SK-N-SH (cell line): Measurements from ENCODE around the gene ACSM5. TPM values are rescaled to one million over a fixed set of nuclear protein-coding genes. Genes with fewer than 3 reads are reported as not detected.

Source experiments
- CTCF ChIA-PET: fragments of 300-600, 350-600 bp; formaldehyde crosslinking; extraction: SDS; loops from one replicate; lab custom pipeline; 2021; lab: Yijun Ruan, JAX
- POLR2A ChIA-PET: fragments of 350-600 bp; sonication (Branson Sonifier 250); formaldehyde crosslinking; extraction: SDS; loops from one replicate; lab custom pipeline; 2020; ENCODE audit warnings: antibody characterized with exemption, inconsistent platforms; lab: Yijun Ruan, JAX
- DNase-seq: peaks from one replicate; pipeline ENCODE4 v3.0.0; 2012
- H2AFZ ChIP-seq: fragments of 200-600 bp; sonication (generic); 2 replicates; pipeline ENCODE4 v1.8.1; 2016; ENCODE audit warnings: antibody characterized with exemption, mild to moderate bottlenecking, low read depth
- H3F3A ChIP-seq: fragments of 200-600 bp; sonication (generic); replicated peaks from 2 replicates; pipeline ENCODE3; 2016; ENCODE audit warnings: antibody characterized with exemption, mild to moderate bottlenecking; ENCODE audit not compliant: insufficient read depth
- H3K27ac ChIP-seq, 2 experiments: fragments of 200-500 bp in 1 of 2; fragments of 200-600 bp in 1 of 2; sonication (Bioruptor generic) in 1 of 2; sonication (generic), shearing (Covaris generic) in 1 of 2; 2 replicates each; pipeline versions ENCODE4 v1.5.1 to v1.6.1; 2014 to 2016; ENCODE audit warnings: low read depth in 2 of 2, inconsistent platforms in 1 of 2, low read length in 1 of 2, mild to moderate bottlenecking in 1 of 2, mixed read lengths in 1 of 2
- H3K27me3 ChIP-seq: fragments of 200-600 bp; sonication (generic), shearing (Covaris generic); 2 replicates; pipeline ENCODE4 v1.6.1; 2016; ENCODE audit warnings: mixed run types; ENCODE audit not compliant: insufficient read depth
- H3K36me3 ChIP-seq, 2 experiments: fragments of 200-500 bp in 1 of 2; fragments of 200-600 bp in 1 of 2; sonication (Bioruptor generic) in 1 of 2; sonication (generic) in 1 of 2; replicated peaks in 1 of 2; 2 replicates each; pipeline versions ENCODE3 to v1.5.1; 2014 to 2016; ENCODE audit warnings: low read length in 1 of 2, mild to moderate bottlenecking in 1 of 2; ENCODE audit not compliant: insufficient read depth in 2 of 2, control insufficient read depth in 1 of 2
- H3K4me1 ChIP-seq, 2 experiments: fragments of 200-500 bp in 1 of 2; fragments of 200-600 bp in 1 of 2; sonication (Bioruptor generic) in 1 of 2; sonication (generic), shearing (Covaris generic) in 1 of 2; 2 replicates each; pipeline versions ENCODE4 v1.5.1 to v1.6.1; 2014 to 2016; ENCODE audit warnings: low read depth in 1 of 2, low read length in 1 of 2, mixed run types in 1 of 2; ENCODE audit not compliant: insufficient read depth in 2 of 2, control insufficient read depth in 1 of 2
- H3K4me2 ChIP-seq: fragments of 200-600 bp; sonication (generic), shearing (Covaris generic); 2 replicates; pipeline ENCODE4 v1.6.1; 2017; ENCODE audit warnings: mixed run types
- H3K4me3 ChIP-seq, 2 experiments: fragments of 200-500 bp in 1 of 2; fragments of 200-600 bp in 1 of 2; sonication (Bioruptor generic) in 1 of 2; sonication (generic), shearing (Covaris generic) in 1 of 2; 2 replicates each; pipeline versions ENCODE4 v1.5.1 to v1.8.1; 2014 to 2016; ENCODE audit warnings: low read depth in 2 of 2, inconsistent platforms in 1 of 2, low read length in 1 of 2, mild to moderate bottlenecking in 1 of 2, mixed read lengths in 1 of 2, moderate library complexity in 1 of 2
- H3K79me2 ChIP-seq: fragments of 200-600 bp; sonication (generic); 2 replicates; pipeline ENCODE4 v1.8.1; 2017; ENCODE audit warnings: mild to moderate bottlenecking; ENCODE audit not compliant: insufficient read depth
- H3K9ac ChIP-seq: fragments of 200-600 bp; sonication (generic); 2 replicates; pipeline ENCODE4 v1.6.1; 2017; ENCODE audit warnings: mixed run types
- H3K9me2 ChIP-seq: fragments of 200-600 bp; sonication (generic); 2 replicates; pipeline ENCODE4 v1.6.1; 2017; ENCODE audit warnings: mixed run types
- H3K9me3 ChIP-seq: fragments of 200-600 bp; sonication (generic); 2 replicates; pipeline ENCODE4 v1.6.1; 2017; ENCODE audit warnings: mixed run types, mild to moderate bottlenecking, moderate library complexity
- H4K20me1 ChIP-seq: fragments of 200-600 bp; sonication (generic); 2 replicates; pipeline ENCODE4 v1.6.1; 2017; ENCODE audit warnings: mild to moderate bottlenecking, mixed run types; ENCODE audit not compliant: insufficient read depth
- ELF1 ChIP-seq: IDR thresholded peaks from 2 replicates; pipeline ENCODE4 v1.4.0; 2012
- EZH2phosphoT487 ChIP-seq: fragments of 200-600 bp; sonication (generic); IDR thresholded peaks from 2 replicates; pipeline ENCODE4 v1.6.1; 2017; ENCODE audit warnings: low read depth, mixed run types, mild to moderate bottlenecking, antibody characterized with exemption, moderate library complexity, borderline replicate concordance
- FOXJ3 ChIP-seq: sonication (generic); formaldehyde crosslinking; IDR thresholded peaks from 2 replicates; pipeline ENCODE4 v1.5.1; 2020; ENCODE audit warnings: mild to moderate bottlenecking, missing genetic modification reagents
- FOXM1 ChIP-seq: IDR thresholded peaks from 2 replicates; pipeline ENCODE4 v1.4.0; 2012; ENCODE audit warnings: low read depth, mild to moderate bottlenecking
- IRF3 ChIP-seq: fragments of 150-350 bp; IDR thresholded peaks from 2 replicates; pipeline ENCODE4 v1.6.1; 2016; ENCODE audit warnings: mild to moderate bottlenecking, low read depth, low read length
- PBX3 ChIP-seq: IDR thresholded peaks from 2 replicates; pipeline ENCODE4; 2012
- POLR2AphosphoS5 ChIP-seq: IDR thresholded peaks from 2 replicates; pipeline ENCODE4 v1.6.1; 2012; ENCODE audit warnings: low read depth, low read length
- RAD21 ChIP-seq: IDR thresholded peaks from 2 replicates; pipeline ENCODE4 v1.6.1; 2012; ENCODE audit warnings: mild to moderate bottlenecking, low read length
- RCOR1 ChIP-seq: fragments of 150-350 bp; IDR thresholded peaks from 2 replicates; pipeline ENCODE4 v1.6.1; 2017; ENCODE audit warnings: antibody characterized with exemption, low read length
- REST ChIP-seq: IDR thresholded peaks from 2 replicates; pipeline ENCODE4 v1.6.1; 2012; ENCODE audit warnings: mild to moderate bottlenecking, low read depth, low read length, moderate library complexity
- RFX5 ChIP-seq: IDR thresholded peaks from 2 replicates; pipeline ENCODE4 v1.6.1; 2012; ENCODE audit warnings: mild to moderate bottlenecking, improper control_type of control experiment, low read length
- SIN3A ChIP-seq: IDR thresholded peaks from 2 replicates; pipeline ENCODE4 v1.6.1; 2012; ENCODE audit warnings: low read depth, mild to moderate bottlenecking, low read length, moderate library complexity, borderline replicate concordance
- TAF1 ChIP-seq: IDR thresholded peaks from 2 replicates; pipeline ENCODE4 v1.6.1; 2012; ENCODE audit warnings: low read depth, mild to moderate bottlenecking, low read length, moderate library complexity, borderline replicate concordance
- TEAD4 ChIP-seq: IDR thresholded peaks from 2 replicates; pipeline ENCODE4 v1.4.0; 2012; ENCODE audit warnings: mild to moderate bottlenecking, borderline replicate concordance; ENCODE audit not compliant: insufficient read depth
- USF2 ChIP-seq: fragments of 150-350 bp; IDR thresholded peaks from 2 replicates; pipeline ENCODE4 v1.6.1; 2017; ENCODE audit warnings: antibody characterized with exemption, low read length, low read depth, borderline replicate concordance
- WGBS: methylation state at CpG from one replicate; pipeline ENCODE4 v1.1.6; 2017; ENCODE audit warnings: low lambda C conversion rate; 5-methylcytosine and 5-hydroxymethylcytosine counted together
- polyA plus RNA-seq, 3 experiments: library from polyadenylated mRNA; depleted of rRNA; stranded (reverse); fragments of >200 nt; gene quantifications; 2 replicates each; pipeline ENCODE4 v1.2.3, GENCODE V29; 2012

ACSM5 gene
- polyA plus RNA-seq, 1 of the 3 experiments (the other 2 are of a cell fraction) = not detected

DNA sequence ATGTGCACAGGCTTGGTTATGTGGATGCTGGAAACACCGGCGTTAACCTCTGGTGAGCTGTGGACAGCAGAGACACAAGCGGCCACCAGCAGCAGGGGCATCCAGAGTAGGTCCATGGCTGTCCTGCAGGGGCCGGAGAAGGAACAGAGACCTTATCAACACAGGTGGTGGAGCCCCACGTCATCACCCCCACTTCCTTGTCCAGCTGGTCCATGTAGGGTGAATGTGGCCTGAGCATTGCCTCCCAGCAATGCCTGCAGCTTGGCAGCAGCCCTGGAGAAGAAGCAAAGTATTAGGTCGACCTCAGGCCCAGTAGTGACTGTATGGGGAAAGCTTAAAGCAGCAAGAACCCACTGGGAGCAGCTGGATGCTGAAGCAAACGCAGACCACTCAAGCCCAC is 10.1 kb upstream of the ACSM5 start (continued):
- TF ChIP-seq SIN3A (no peak), TEAD4 (no peak), USF2 (no peak), POLR2AphosphoS5 (no peak), EZH2phosphoT487 (no peak)

GRCh38 chr16:20401066-20401465 is 8.3 kb upstream of the ACSM5 start:
- no peaks in the 10 kb centered on the region for H3K4me1 ChIP-seq
- no peak for TF ChIP-seq RFX5
- TF ChIP-seq PBX3 = no peak
- TF ChIP-seq RCOR1 = no peak
- TF ChIP-seq FOXM1 = no peak
- no peak for TF ChIP-seq FOXJ3 (CRISPR knock-in tag)
- no peak for TF ChIP-seq TAF1
- TF ChIP-seq REST = no peak
- TF ChIP-seq IRF3 = no peak
- TF ChIP-seq RAD21 = no peak
- TF ChIP-seq ELF1 = no peak
- no peak for TF ChIP-seq USF2
- TF ChIP-seq, all 33 proteins: peak for 0
- no peak overlapping the region for H3K9ac ChIP-seq
- no peaks in the 10 kb centered on the region for H3K79me2 ChIP-seq
- no peaks in the 10 kb centered on the region for H3K9me2 ChIP-seq
- H3K27me3 ChIP-seq = no peaks in the 10 kb centered on the region
- ChIA-PET POLR2A (no interaction called here), CTCF (interaction anchor here (0.6 to 8.0 kb wide), 2 partner anchors 16 to 464 kb away, joined by 4 to 61 read pairs; no protein-coding TSS in a partner anchor)
- H3K36me3 ChIP-seq = no peaks in the 10 kb centered on the region
- no peaks in the 10 kb centered on the region for H3K9me3 ChIP-seq
- no peaks in the 10 kb centered on the region for H3F3A ChIP-seq
- DNase-seq = no peak
- no peak overlapping the region for H2AFZ ChIP-seq
- 0% methylated on average over 2 of the region's 2 CpGs for WGBS
- no peak overlapping the region for H3K4me3 ChIP-seq
- no peaks in the 10 kb centered on the region for H4K20me1 ChIP-seq
- H3K27ac ChIP-seq = no peak overlapping the region
- no peak overlapping the region for H3K4me2 ChIP-seq
